WTC11 (cell line): ENCODE results near the gene CGB5.
"Not testable (repeated sequence)": the region's sequence is repeated elsewhere in the genome, so short reads cannot be mapped to it uniquely, and the experiment has no call there.

Source experiments
- ATF1 ChIP-seq: sonication (generic); formaldehyde crosslinking; IDR thresholded peaks from 2 replicates; pipeline ENCODE4 v1.8.1; 2023; ENCODE audit warnings: mild to moderate bottlenecking, moderate library complexity, missing genetic modification reagents
- ATF3 ChIP-seq: sonication (generic); formaldehyde crosslinking; conservative IDR thresholded peaks from 2 replicates; pipeline ENCODE4 v1.8.1; 2022; ENCODE audit warnings: mild to moderate bottlenecking, missing genetic modification reagents
- CREB1 ChIP-seq: sonication (generic); formaldehyde crosslinking; IDR thresholded peaks from 2 replicates; pipeline ENCODE4 v1.8.0; 2023; ENCODE audit warnings: mild to moderate bottlenecking, missing genetic modification reagents
- CTCF ChIP-seq: fragments of 200-600 bp; IDR thresholded peaks from 2 replicates; pipeline ENCODE4 v1.8.0; 2022; ENCODE audit warnings: antibody characterized with exemption
- ESRRA ChIP-seq: sonication (generic); formaldehyde crosslinking; IDR thresholded peaks from 2 replicates; pipeline ENCODE4 v1.8.1; 2022; ENCODE audit warnings: mild to moderate bottlenecking, missing genetic modification reagents, borderline replicate concordance
- FOXP4 ChIP-seq: sonication (generic); formaldehyde crosslinking; IDR thresholded peaks from 2 replicates; pipeline ENCODE4 v1.8.0; 2022; ENCODE audit warnings: mild to moderate bottlenecking, missing genetic modification reagents
- TCF7 ChIP-seq: sonication (generic); formaldehyde crosslinking; IDR thresholded peaks from 2 replicates; pipeline ENCODE4 v1.8.0; 2022; ENCODE audit warnings: mild to moderate bottlenecking, low read depth, missing genetic modification reagents, moderate library complexity
- ZBTB21 ChIP-seq: sonication (generic); formaldehyde crosslinking; IDR thresholded peaks from 2 replicates; pipeline ENCODE4 v1.8.1; 2023; ENCODE audit warnings: mild to moderate bottlenecking, missing genetic modification reagents, borderline replicate concordance
- ZNF396 ChIP-seq: fragments of 250-450 bp; sonication (Bioruptor Pico); IDR thresholded peaks from 2 replicates; pipeline ENCODE4 v1.8.0; 2021; ENCODE audit warnings: mild to moderate bottlenecking, moderate library complexity, borderline replicate concordance

GRCh38 chr19:49024233-49024632, 19.4 kb upstream of the CGB5 start, which contains the start of gene CGB3:
- not testable (repeated sequence) for TF ChIP-seq ESRRA (CRISPR knock-in tag); CTCF; CREB1; ATF3; ZNF396 (CRISPR knock-in tag); ATF1; FOXP4 (CRISPR knock-in tag); TCF7; ZBTB21
